Measurements from ENCODE around the gene ARSA.
"Not testable (repeated sequence)": the region's sequence is repeated elsewhere in the genome, so short reads cannot be mapped to it uniquely, and the experiment has no call there.

The ARSA gene

GRCh38 chr22:50627642-50628542, at the start of gene ARSA:
TSS of gene ARSA (minus strand) at chr22:50628152. CDS start at chr22:50627779, 373 bp downstream.
- peak; percentile 82 for DNase-seq (ENCODE audit: low spot score)

GRCh38 chr22:50676661-50677492, 48.9 kb upstream of the ARSA start:
- DNase-seq (ENCODE audit: low spot score), result no peak

GRCh38 chr22:50676180-50676636, 48.3 kb upstream of the ARSA start:
- DNase-seq (ENCODE audit: low spot score), result no peak

GRCh38 chr22:50675553-50676179, 47.7 kb upstream of the ARSA start:
- no peak for DNase-seq (ENCODE audit: low spot score)

- no peak for DNase-seq (ENCODE audit: low spot score)
Observed at GRCh38 chr22:50674606-50675552, 46.9 kb upstream of the ARSA start.

DNA sequence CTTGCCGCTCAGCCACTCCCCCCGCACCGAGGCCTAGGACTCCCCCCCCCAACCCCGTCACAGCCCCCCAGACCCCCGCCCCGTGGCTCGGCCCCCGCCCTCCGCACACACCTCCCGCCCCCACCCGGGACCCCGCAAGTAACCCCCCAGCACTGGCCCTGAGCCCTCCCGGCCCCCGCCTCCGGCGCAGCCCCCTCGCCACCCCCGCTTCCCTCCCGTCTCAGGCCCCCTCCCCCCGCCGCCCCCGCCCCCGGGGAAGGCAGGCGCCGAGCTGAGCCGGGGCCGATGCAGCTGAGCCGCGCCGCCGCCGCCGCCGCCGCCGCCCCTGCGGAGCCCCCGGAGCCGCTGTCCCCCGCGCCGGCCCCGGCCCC, 46.2 kb upstream of the ARSA start:
- no peak for DNase-seq (ENCODE audit: low spot score)

DNA sequence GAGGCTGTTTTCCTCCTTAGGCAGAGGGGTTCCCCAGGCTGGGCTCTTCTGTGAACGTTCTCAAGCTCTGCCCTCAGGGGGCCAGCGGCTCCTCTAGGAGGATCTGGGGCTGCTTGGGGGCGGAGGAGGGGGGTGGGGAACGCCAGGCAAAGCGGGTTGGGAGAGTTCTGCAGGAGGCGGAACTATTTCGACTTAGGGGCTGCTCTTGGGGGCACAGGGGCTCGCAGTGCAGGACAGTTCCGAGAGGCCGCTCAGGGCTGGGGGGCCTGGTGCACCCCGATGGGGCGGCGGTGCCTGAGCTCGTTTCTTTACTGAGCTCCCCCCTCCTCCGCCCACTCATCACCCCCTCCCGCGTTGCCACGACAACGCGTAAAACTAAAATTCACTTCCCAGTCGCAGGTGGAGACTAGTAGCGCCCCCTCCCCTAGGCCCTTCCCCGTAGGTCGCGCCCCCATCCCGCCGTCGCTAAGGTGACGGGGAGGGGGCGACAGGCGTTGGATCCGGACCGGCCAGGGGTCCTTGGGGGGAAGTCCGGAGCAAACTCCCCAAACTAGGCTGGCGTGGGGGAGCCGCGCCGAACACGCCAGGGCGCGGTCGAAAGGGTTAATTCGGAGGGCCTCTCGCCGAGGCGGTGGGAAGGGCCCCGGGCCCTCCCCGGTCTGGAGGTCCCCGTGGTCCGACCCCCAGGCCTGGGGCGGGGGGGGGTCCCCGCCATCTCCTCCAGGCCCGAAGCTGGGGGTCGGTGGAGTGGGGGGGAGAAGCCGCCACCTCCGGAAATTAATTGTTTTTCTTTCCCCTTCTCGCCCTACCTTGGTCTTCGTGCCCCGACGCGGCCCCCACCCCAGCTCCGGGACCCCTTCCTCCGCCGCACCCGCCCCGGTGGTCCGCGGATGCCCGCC, 45.5 kb upstream of the ARSA start:
- no peak for DNase-seq (ENCODE audit: low spot score)

DNA sequence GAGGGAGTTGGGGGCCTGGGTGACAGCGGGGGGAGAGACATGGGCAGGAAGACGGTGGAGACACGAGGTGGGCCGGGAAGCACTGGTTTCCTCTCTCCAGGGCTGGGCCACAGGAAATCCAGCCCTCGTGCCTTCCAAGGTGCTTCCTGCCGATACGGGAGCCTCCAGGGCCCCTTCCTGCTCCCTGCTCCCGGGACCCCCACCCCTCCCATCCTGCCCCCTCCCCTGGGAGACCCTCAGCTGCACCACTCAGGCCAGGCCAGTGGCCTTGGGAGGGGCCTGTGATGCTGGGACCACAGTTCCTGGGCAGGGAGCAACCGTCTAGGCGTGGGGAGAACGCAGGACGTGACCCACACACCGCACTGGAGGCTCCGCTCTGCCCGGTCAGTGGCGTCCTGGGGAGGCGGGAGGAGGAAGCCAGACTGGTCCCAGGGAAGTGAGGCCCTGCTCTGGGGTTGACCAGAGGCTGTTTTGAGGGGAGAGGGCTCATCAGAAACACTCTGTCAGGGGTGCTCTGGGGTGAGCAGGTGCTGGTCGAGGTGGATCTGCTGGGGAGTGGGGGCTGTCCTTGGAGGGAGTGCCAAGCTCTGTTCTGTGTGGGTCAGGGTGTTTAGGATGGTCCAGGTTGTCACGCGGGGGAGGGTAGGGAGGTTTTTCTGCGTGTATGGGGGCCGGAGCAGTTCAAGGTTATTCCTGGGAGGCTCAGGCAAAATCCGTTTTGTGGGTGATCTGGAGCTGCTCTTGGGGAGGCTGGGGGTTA, 44.7 kb upstream of the ARSA start, which contains the start of gene SHANK3:
TSS of gene SHANK3 (plus strand) at position 353 of the 760 bp plus-strand sequence.
- DNase-seq (ENCODE audit: low spot score), result no peak

DNA sequence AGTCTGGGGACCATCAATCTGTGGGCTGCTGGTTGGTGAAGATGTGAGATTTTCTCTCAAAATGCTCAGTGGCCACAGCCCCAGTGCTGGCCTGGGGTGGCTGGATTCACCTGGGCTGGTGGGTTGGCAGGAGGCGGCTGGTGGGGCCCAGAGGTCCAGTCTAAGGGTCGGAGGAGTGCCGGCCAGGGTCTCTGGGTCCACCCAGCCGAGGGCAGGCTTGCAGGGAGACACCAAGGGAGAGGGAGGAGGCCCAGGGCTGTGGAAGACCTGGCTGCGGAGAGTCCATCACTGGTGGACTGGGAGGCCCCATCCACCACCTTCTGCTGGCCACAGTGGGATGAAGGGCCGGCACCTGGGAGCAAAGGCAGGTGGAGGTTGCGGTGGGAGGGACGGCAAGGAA, 44.1 kb upstream of the ARSA start:
- DNase-seq (ENCODE audit: low spot score), result no peak

DNA sequence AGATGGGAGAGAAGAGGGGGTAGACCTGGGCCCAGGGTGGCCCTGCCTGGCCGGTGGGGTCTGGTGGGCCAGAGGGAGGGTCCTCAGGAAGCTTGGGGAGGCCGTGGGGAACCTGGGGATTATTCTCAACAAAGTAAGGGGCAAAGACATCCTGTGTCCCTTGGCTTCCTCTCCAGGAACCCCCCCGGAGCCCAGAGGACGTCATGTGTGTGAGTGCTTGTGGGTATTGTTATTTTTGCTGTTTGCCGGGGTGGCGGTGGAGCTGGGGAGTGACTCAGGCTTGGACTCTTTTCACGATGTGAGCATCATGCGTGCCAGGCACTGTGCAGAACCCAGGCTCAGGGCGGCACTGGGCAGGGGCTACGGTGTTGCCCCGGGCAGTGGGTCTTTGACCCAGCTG, 43.7 kb upstream of the ARSA start:
- no peak for DNase-seq (ENCODE audit: low spot score)

DNA sequence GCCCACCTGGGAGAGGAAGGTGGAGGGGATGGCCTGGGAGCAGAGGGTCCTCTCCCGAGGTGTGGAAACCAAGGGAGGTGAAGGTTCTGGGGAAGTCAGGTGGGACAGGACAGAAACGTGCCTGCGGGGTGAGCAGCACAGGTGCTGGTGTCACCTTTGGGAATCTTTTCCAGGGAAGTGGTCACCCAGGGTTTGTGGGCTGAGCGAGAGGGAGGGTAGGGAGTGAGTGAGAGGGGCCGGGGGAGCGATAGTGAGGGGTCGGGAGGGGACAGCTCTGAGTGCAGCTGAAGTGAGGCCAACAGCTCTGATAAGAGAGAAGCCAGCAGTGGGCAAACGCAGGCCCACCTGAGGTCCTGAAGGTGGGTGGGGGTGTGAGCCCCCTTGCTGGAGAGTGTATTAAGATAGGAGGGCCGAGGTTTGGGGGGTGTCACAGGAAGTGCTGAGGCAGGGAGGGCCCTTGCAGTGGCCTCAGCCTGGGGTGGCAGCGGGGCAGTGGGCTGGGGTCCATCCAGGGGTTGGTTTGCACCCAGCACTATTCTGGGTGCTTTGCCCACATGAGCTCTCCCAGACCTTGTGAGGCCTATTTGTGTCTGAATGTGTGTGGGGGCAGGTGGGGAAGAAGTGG, 43.1 kb upstream of the ARSA start:
- no peak for DNase-seq (ENCODE audit: low spot score)

DNA sequence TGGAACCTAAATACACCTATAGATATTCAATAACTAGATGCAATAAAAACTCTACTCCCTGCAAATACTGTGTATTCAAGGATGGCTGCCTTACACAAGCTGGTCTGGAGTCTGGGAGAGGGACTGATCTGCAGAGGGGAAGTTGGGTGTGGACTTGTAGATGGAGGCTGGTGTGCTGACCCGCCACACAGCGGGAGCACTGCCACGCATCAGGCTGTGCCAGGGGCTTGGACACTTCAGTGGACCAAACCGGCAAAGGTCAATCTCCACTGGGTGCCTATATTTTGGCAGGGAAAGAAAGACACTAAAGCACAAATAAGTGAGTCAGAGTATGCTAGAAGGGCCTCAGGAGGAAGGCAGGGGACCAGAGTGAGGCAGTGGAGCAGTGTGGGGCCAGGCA, 42.6 kb upstream of the ARSA start:
- no peak for DNase-seq (ENCODE audit: low spot score)

DNA sequence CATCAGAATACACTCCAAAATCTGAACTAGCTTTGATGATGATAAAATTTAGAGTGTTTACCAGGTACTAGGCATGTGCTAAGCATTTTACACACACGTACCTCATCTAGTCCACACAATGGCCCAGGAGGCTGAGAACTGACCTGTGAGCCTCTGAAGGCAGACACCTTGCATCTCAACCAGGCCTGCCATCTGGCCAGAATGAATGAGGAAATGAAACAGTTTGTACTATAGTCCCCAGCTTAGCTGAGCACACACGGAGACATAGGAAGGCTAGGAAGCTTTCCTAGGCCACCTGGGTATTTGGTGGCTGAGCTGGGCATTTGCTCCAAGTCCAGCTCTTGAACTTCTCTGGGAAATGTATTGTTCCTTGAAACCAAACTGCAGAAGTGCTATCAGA, 37.8 kb upstream of the ARSA start:
- no peak for DNase-seq (ENCODE audit: low spot score)

DNA sequence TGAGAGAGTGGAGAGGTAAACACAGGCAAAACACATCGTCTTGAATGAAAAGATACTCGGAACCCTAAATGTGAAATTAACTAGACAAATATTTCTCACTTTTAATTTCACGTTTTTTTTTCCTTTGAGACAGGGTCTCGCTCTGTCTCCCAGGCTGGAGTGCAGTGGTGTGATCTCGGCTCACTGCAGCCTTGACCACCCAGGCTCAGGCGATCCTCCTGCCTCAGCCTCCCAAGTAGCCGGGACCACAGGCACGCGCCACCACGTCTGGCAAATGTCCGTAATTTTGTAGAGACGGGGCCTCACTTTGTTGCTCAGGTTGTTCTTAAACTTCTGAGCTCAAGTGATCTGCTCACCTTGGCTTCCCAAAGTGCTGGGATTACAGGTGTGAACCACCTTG, 37.3 kb upstream of the ARSA start:
- DNase-seq (ENCODE audit: low spot score), result no peak

- DNase-seq (ENCODE audit: low spot score), result no peak
Observed at GRCh38 chr22:50660306-50660705, 32.4 kb upstream of the ARSA start.

GRCh38 chr22:50659711-50660110, 31.8 kb upstream of the ARSA start:
- not testable (repeated sequence) for DNase-seq (ENCODE audit: low spot score)

GRCh38 chr22:50657925-50658324, 30.0 kb upstream of the ARSA start:
- DNase-seq (ENCODE audit: low spot score), result no peak

- no peak for DNase-seq (ENCODE audit: low spot score)
Observed at GRCh38 chr22:50656122-50657070, 28.4 kb upstream of the ARSA start.
